ENCODE results near the gene CCSER2. TPM values are rescaled to one million over a fixed set of nuclear protein-coding genes. Genes with fewer than 3 reads are reported as not detected.

The CCSER2 gene
- total and polyA plus RNA-seq, 2 donors (not counting 1 experiment from before 2014, with no cell fraction given), result 6.0 to 45.9 TPM

DNA sequence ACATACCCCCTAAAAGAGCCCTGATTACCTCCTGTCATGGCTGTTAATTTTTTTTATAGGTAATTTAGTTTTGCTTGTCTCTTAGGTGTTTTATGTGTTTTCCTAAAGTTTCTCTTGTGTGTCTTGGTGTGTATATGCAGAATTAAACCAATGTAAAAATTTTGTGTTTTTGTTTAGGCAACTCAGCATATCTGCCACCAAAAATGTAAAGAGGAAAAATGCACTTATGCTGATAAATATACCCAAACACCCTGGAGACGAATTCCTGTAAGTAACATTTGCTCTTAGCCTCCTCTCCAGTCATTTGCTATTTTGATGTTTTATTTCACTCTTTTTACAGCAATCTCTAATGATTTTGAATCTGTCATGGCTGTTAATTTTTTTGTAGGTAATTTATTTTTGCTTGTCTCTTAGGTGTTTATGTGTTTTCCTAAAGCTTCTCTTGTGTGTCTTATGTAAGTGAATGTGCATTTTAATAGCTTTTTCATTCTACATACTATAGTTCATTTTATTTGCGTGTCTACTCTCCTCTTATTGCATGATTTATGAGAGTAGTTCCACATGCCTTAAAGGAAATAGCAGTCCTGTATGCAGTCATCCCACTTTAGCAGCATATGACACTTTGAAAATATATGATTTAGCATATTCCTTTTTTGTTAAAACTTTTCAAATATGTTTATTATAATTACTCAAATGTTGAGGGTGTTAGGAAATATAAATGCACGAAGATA is 149.2 kb downstream of the CCSER2 start:
- no peak overlapping the region for H2AFZ ChIP-seq (ENCODE audit: insufficient read depth, low read depth, low read length, poor library complexity, severe bottlenecking)
- no peak overlapping the region for H3K27ac Mint-ChIP-seq
- no peaks in the 10 kb centered on the region for H3K4me1 Mint-ChIP-seq
- no peaks in the 10 kb centered on the region for H3K27me3 ChIP-seq (replicated peaks in 1 of 4; ENCODE audit: control extremely low read depth in 1 of 4, control insufficient read depth in 3 of 4, insufficient read depth in 4 of 4, low read length in 3 of 4)
- no peak for DNase-seq
- ChIA-PET POLR2A (no interaction called here), CTCF (no interaction called here)
- no peak for ATAC-seq (ENCODE audit: low read depth)
- no peaks in the 10 kb centered on the region for H3K27me3 Mint-ChIP-seq
- TF ChIP-seq EZH2 (IDR thresholded peaks at IDR 0.05; ENCODE audit: borderline replicate concordance, insufficient read depth, low read depth, low read length, poor library complexity, severe bottlenecking), result no peak
- TF ChIP-seq CTCF (IDR thresholded peaks at IDR 0.05), result no peak
- H4K20me1 ChIP-seq (ENCODE audit: control insufficient read depth, insufficient read depth, low read length, poor library complexity, severe bottlenecking), result no peaks in the 10 kb centered on the region
- no peak overlapping the region for H3K4me3 ChIP-seq (ENCODE audit: control extremely low read depth in 1 of 5, extremely low read depth in 1 of 5, insufficient read depth in 1 of 5, low read depth in 2 of 5, low read length in 4 of 5)
- no CpG with 5 or more reads among the region's 3 CpGs for WGBS (ENCODE audit: insufficient coverage)
- H3K4me2 ChIP-seq (replicated peaks; ENCODE audit: low read depth, low read length, poor library complexity, severe bottlenecking), result no peak overlapping the region
- no peak overlapping the region for H3K4me3 Mint-ChIP-seq
- H3K79me2 ChIP-seq (ENCODE audit: control insufficient read depth, insufficient read depth, low read length), result no peaks in the 10 kb centered on the region
- H3K9ac ChIP-seq (ENCODE audit: low read length), result no peak overlapping the region
- intact Hi-C loops (cut with micrococcal nuclease), result no loop called here
- peaks cover 3 to 30% of the 10 kb centered on the region in 2 experiments for H3K36me3 ChIP-seq (replicated peaks in 1 of 2; ENCODE audit: control extremely low read depth in 1 of 2, control insufficient read depth in 1 of 2, extremely low read depth in 1 of 2, insufficient read depth in 2 of 2, low read length in 1 of 2)
- H3K27ac ChIP-seq (ENCODE audit: low read length in 2 of 2), result no peak overlapping the region
- no peaks in the 10 kb centered on the region for H3K4me1 ChIP-seq (ENCODE audit: control insufficient read depth in 2 of 2, insufficient read depth in 2 of 2, low read length in 2 of 2)
- H3K9me3 ChIP-seq (ENCODE audit: control extremely low read depth in 1 of 3, control insufficient read depth in 2 of 3, insufficient read depth in 1 of 3, low read length in 2 of 3), result no peaks in the 10 kb centered on the region
- H3K9me3 Mint-ChIP-seq (ENCODE audit: insufficient read depth), result no peaks in the 10 kb centered on the region

- Histone ChIP-seq H3K9me3 (ENCODE audit: control extremely low read depth in 1 of 3, control insufficient read depth in 2 of 3, insufficient read depth in 1 of 3, low read length in 2 of 3) (no peaks in the 10 kb centered on the region), H3K27ac (ENCODE audit: low read length in 2 of 2) (no peak overlapping the region), H3K9ac (ENCODE audit: low read length) (no peak overlapping the region), H3K4me3 (ENCODE audit: control extremely low read depth in 1 of 5, extremely low read depth in 1 of 5, insufficient read depth in 1 of 5, low read depth in 2 of 5, low read length in 4 of 5) (no peak overlapping the region), H3K27me3 (replicated peaks in 1 of 4; ENCODE audit: control extremely low read depth in 1 of 4, control insufficient read depth in 3 of 4, insufficient read depth in 4 of 4, low read length in 3 of 4) (no peaks in the 10 kb centered on the region), H3K4me1 (ENCODE audit: control insufficient read depth in 2 of 2, insufficient read depth in 2 of 2, low read length in 2 of 2) (no peaks in the 10 kb centered on the region), H3K36me3 (replicated peaks in 1 of 2; ENCODE audit: control extremely low read depth in 1 of 2, control insufficient read depth in 1 of 2, extremely low read depth in 1 of 2, insufficient read depth in 2 of 2, low read length in 1 of 2) (peaks cover 3 to 30% of the 10 kb centered on the region in 2 experiments), H3K4me2 (replicated peaks; ENCODE audit: low read depth, low read length, poor library complexity, severe bottlenecking) (no peak overlapping the region), H2AFZ (ENCODE audit: insufficient read depth, low read depth, low read length, poor library complexity, severe bottlenecking) (no peak overlapping the region), H4K20me1 (ENCODE audit: control insufficient read depth, insufficient read depth, low read length, poor library complexity, severe bottlenecking) (no peaks in the 10 kb centered on the region), H3K79me2 (ENCODE audit: control insufficient read depth, insufficient read depth, low read length) (no peaks in the 10 kb centered on the region)
- intact Hi-C loops (cut with micrococcal nuclease), result no loop called here
- no peaks in the 10 kb centered on the region for H3K4me1 Mint-ChIP-seq
- no peaks in the 10 kb centered on the region for H3K27me3 Mint-ChIP-seq
- no peaks in the 10 kb centered on the region for H3K9me3 Mint-ChIP-seq (ENCODE audit: insufficient read depth)
- ChIA-PET POLR2A (no interaction called here), CTCF (no interaction called here)
- DNase-seq, result no peak
- H3K27ac Mint-ChIP-seq, result no peak overlapping the region
- TF ChIP-seq EZH2 (IDR thresholded peaks at IDR 0.05; ENCODE audit: borderline replicate concordance, insufficient read depth, low read depth, low read length, poor library complexity, severe bottlenecking) (no peak), CTCF (IDR thresholded peaks at IDR 0.05) (no peak)
- ATAC-seq (ENCODE audit: low read depth), result no peak
- H3K4me3 Mint-ChIP-seq, result no peak overlapping the region
These were observed 149.8 kb downstream of the CCSER2 start for GRCh38 chr10:84478151-84478550.
